Dendritic cell treated with granulocyte-macrophage colony-stimulating factor and Interleukin-4, amounts not matched to agents 40 ng/mL and 50 ng/mL, for 4 days (primary cell): ENCODE measurements around the gene TTC9B.

Source experiments
- H3K27ac Mint-ChIP-seq: one replicate; pipeline ENCODE4 v1.8.0; 2022; ENCODE audit warnings: mild to moderate bottlenecking, mixed read lengths
- H3K27me3 Mint-ChIP-seq: one replicate; pipeline ENCODE4 v1.8.0; 2022; ENCODE audit warnings: mild to moderate bottlenecking, mixed read lengths
- H3K36me3 Mint-ChIP-seq: one replicate; pipeline ENCODE4 v1.8.0; 2022; ENCODE audit warnings: low read depth, mixed read lengths
- H3K4me1 Mint-ChIP-seq: one replicate; pipeline ENCODE4 v1.8.0; 2022; ENCODE audit warnings: low read depth, mixed read lengths
- H3K4me3 Mint-ChIP-seq: one replicate; pipeline ENCODE4 v1.8.0; 2022; ENCODE audit warnings: mild to moderate bottlenecking, moderate library complexity, mixed read lengths
- H3K9me3 Mint-ChIP-seq: one replicate; pipeline ENCODE4 v1.8.0; 2022; ENCODE audit warnings: mixed read lengths
- intact Hi-C: fragments of 100-400 bp; cut with micrococcal nuclease; formaldehyde crosslinking; loops from one replicate; pipeline ENCODE4 v1.15.0; 2022

The TTC9B gene

GRCh38 chr19:40255619-40256166, 37.5 kb upstream of the TTC9B start:
- Mint-ChIP-seq H3K4me3 (no peak overlapping the region), H3K27ac (peak overlapping the region; percentile 8), H3K4me1 (no peaks in the 10 kb centered on the region), H3K27me3 (no peaks in the 10 kb centered on the region), H3K9me3 (no peaks in the 10 kb centered on the region), H3K36me3 (peaks cover 70% of the 10 kb centered on the region)
- intact Hi-C loops = no loop called here

GRCh38 chr19:40254714-40255418, 36.7 kb upstream of the TTC9B start:
- H3K36me3 Mint-ChIP-seq = peaks cover 77% of the 10 kb centered on the region
- no peaks in the 10 kb centered on the region for H3K9me3 Mint-ChIP-seq
- no peak overlapping the region for H3K4me3 Mint-ChIP-seq
- no peaks in the 10 kb centered on the region for H3K4me1 Mint-ChIP-seq
- intact Hi-C loops = no loop called here
- no peak overlapping the region for H3K27ac Mint-ChIP-seq
- no peaks in the 10 kb centered on the region for H3K27me3 Mint-ChIP-seq

- Mint-ChIP-seq H3K27me3 (no peaks in the 10 kb centered on the region), H3K4me1 (peaks cover under 1% of the 10 kb centered on the region), H3K36me3 (peaks cover 83% of the 10 kb centered on the region), H3K9me3 (no peaks in the 10 kb centered on the region), H3K27ac (no peak overlapping the region), H3K4me3 (no peak overlapping the region)
- intact Hi-C loops = no loop called here
Measured at GRCh38 chr19:40253611-40254092, 35.5 kb upstream of the TTC9B start.

GRCh38 chr19:40252395-40252794, 34.2 kb upstream of the TTC9B start:
- no peak overlapping the region for H3K27ac Mint-ChIP-seq
- H3K9me3 Mint-ChIP-seq = no peaks in the 10 kb centered on the region
- H3K27me3 Mint-ChIP-seq = no peaks in the 10 kb centered on the region
- intact Hi-C loops = no loop called here
- peaks cover 7% of the 10 kb centered on the region for H3K4me1 Mint-ChIP-seq
- no peak overlapping the region for H3K4me3 Mint-ChIP-seq
- H3K36me3 Mint-ChIP-seq = peaks cover 91% of the 10 kb centered on the region

- peaks cover 7% of the 10 kb centered on the region for H3K4me1 Mint-ChIP-seq
- no peak overlapping the region for H3K27ac Mint-ChIP-seq
- no peaks in the 10 kb centered on the region for H3K27me3 Mint-ChIP-seq
- peaks cover 87% of the 10 kb centered on the region for H3K36me3 Mint-ChIP-seq
- no peak overlapping the region for H3K4me3 Mint-ChIP-seq
- intact Hi-C loops = no loop called here
- H3K9me3 Mint-ChIP-seq = no peaks in the 10 kb centered on the region
Measured at GRCh38 chr19:40251991-40252390, 33.8 kb upstream of the TTC9B start.

- H3K27me3 Mint-ChIP-seq = no peaks in the 10 kb centered on the region
- no peak overlapping the region for H3K4me3 Mint-ChIP-seq
- H3K36me3 Mint-ChIP-seq = peaks cover 80% of the 10 kb centered on the region
- H3K4me1 Mint-ChIP-seq = peaks cover 10% of the 10 kb centered on the region
- H3K9me3 Mint-ChIP-seq = no peaks in the 10 kb centered on the region
- H3K27ac Mint-ChIP-seq = no peak overlapping the region
- intact Hi-C loops = no loop called here
Measured at GRCh38 chr19:40251244-40251643, 33.1 kb upstream of the TTC9B start.

GRCh38 chr19:40249781-40250180, 31.6 kb upstream of the TTC9B start:
- peaks cover 24% of the 10 kb centered on the region for H3K4me1 Mint-ChIP-seq
- no peaks in the 10 kb centered on the region for H3K27me3 Mint-ChIP-seq
- intact Hi-C loops = no loop called here
- H3K4me3 Mint-ChIP-seq = no peak overlapping the region
- no peaks in the 10 kb centered on the region for H3K9me3 Mint-ChIP-seq
- H3K36me3 Mint-ChIP-seq = peaks cover 66% of the 10 kb centered on the region
- no peak overlapping the region for H3K27ac Mint-ChIP-seq

GRCh38 chr19:40249201-40249600, 31.0 kb upstream of the TTC9B start:
- Mint-ChIP-seq H3K9me3 (no peaks in the 10 kb centered on the region), H3K4me3 (no peak overlapping the region), H3K4me1 (peaks cover 27% of the 10 kb centered on the region), H3K27ac (no peak overlapping the region), H3K27me3 (no peaks in the 10 kb centered on the region), H3K36me3 (peaks cover 66% of the 10 kb centered on the region)
- intact Hi-C loops = no loop called here

GRCh38 chr19:40247735-40248262, 29.6 kb upstream of the TTC9B start:
- Mint-ChIP-seq H3K27me3 (no peaks in the 10 kb centered on the region), H3K27ac (no peak overlapping the region), H3K9me3 (no peaks in the 10 kb centered on the region), H3K4me3 (no peak overlapping the region), H3K4me1 (peaks cover 27% of the 10 kb centered on the region), H3K36me3 (peaks cover 62% of the 10 kb centered on the region)
- intact Hi-C loops = no loop called here

GRCh38 chr19:40247178-40247577, 29.0 kb upstream of the TTC9B start:
- intact Hi-C loops = no loop called here
- Mint-ChIP-seq H3K36me3 (peaks cover 62% of the 10 kb centered on the region), H3K4me1 (peaks cover 27% of the 10 kb centered on the region), H3K4me3 (no peak overlapping the region), H3K27me3 (no peaks in the 10 kb centered on the region), H3K27ac (no peak overlapping the region), H3K9me3 (no peaks in the 10 kb centered on the region)

- no peak overlapping the region for H3K4me3 Mint-ChIP-seq
- H3K4me1 Mint-ChIP-seq = peaks cover 27% of the 10 kb centered on the region
- H3K9me3 Mint-ChIP-seq = no peaks in the 10 kb centered on the region
- intact Hi-C loops = no loop called here
- peak overlapping the region; percentile 33 for H3K27ac Mint-ChIP-seq
- no peaks in the 10 kb centered on the region for H3K27me3 Mint-ChIP-seq
- peaks cover 62% of the 10 kb centered on the region for H3K36me3 Mint-ChIP-seq
Measured at GRCh38 chr19:40246292-40247073, 28.3 kb upstream of the TTC9B start.

- Mint-ChIP-seq H3K27ac (peak overlapping the region; percentile 33), H3K27me3 (no peaks in the 10 kb centered on the region), H3K9me3 (no peaks in the 10 kb centered on the region), H3K36me3 (peaks cover 67% of the 10 kb centered on the region), H3K4me3 (no peak overlapping the region), H3K4me1 (peaks cover 27% of the 10 kb centered on the region)
- intact Hi-C loops = no loop called here
Measured at GRCh38 chr19:40245506-40246128, 27.4 kb upstream of the TTC9B start.

- intact Hi-C loops = no loop called here
- H3K4me3 Mint-ChIP-seq = no peak overlapping the region
- peaks cover 67% of the 10 kb centered on the region for H3K36me3 Mint-ChIP-seq
- H3K27me3 Mint-ChIP-seq = no peaks in the 10 kb centered on the region
- H3K9me3 Mint-ChIP-seq = no peaks in the 10 kb centered on the region
- H3K4me1 Mint-ChIP-seq = peaks cover 27% of the 10 kb centered on the region
- no peak overlapping the region for H3K27ac Mint-ChIP-seq
Measured at GRCh38 chr19:40244579-40245317, 26.6 kb upstream of the TTC9B start.
